Neural progenitor cell (in vitro differentiated cells): Measurements from ENCODE around the gene MSANTD4.

ENCODE experiments used
- EZH2phosphoT487 ChIP-seq: fragments of 200-600 bp; sonication (generic); IDR thresholded peaks from 2 replicates; pipeline ENCODE4 v1.6.1; 2017; ENCODE audit warnings: antibody characterized with exemption
- TF ChIP-seq, protein P1 (sequence below): fragments of 200-600 bp; sonication (generic); IDR thresholded peaks from 2 replicates; pipeline ENCODE4 v1.5.1; 2017; ENCODE audit warnings: antibody characterized with exemption, mild to moderate bottlenecking

DNA sequence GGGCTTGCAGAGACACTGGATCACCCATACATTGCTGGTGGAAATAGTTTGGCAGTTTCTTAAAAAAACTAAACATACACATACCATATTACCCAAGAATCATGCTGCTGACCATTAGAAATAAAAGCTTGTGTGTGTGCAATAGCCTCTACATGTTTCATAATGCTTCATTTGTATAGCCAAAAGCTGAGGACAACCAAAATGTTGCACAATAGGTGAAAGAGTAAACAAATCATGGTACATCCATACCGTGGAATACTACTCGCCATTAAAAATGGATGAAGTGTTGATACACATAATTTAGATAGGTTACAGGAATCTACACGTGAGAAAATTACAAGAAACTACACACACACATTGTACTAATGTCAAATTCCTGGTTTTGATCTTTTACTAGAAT is 48.6 kb upstream of the MSANTD4 start:
- TF ChIP-seq, protein P1, sequence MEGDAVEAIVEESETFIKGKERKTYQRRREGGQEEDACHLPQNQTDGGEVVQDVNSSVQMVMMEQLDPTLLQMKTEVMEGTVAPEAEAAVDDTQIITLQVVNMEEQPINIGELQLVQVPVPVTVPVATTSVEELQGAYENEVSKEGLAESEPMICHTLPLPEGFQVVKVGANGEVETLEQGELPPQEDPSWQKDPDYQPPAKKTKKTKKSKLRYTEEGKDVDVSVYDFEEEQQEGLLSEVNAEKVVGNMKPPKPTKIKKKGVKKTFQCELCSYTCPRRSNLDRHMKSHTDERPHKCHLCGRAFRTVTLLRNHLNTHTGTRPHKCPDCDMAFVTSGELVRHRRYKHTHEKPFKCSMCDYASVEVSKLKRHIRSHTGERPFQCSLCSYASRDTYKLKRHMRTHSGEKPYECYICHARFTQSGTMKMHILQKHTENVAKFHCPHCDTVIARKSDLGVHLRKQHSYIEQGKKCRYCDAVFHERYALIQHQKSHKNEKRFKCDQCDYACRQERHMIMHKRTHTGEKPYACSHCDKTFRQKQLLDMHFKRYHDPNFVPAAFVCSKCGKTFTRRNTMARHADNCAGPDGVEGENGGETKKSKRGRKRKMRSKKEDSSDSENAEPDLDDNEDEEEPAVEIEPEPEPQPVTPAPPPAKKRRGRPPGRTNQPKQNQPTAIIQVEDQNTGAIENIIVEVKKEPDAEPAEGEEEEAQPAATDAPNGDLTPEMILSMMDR: no peak
- TF ChIP-seq EZH2phosphoT487: no peak
